NCI-H526 treated with DMSO at 0.1 percent for 48 hours (cell line): ENCODE data around the gene ARMH3.

Experiments used
- DNase-seq: peaks from one replicate; lab custom pipeline; 2025; lab: John Stamatoyannopoulos, UW

ARMH3 gene

DNA sequence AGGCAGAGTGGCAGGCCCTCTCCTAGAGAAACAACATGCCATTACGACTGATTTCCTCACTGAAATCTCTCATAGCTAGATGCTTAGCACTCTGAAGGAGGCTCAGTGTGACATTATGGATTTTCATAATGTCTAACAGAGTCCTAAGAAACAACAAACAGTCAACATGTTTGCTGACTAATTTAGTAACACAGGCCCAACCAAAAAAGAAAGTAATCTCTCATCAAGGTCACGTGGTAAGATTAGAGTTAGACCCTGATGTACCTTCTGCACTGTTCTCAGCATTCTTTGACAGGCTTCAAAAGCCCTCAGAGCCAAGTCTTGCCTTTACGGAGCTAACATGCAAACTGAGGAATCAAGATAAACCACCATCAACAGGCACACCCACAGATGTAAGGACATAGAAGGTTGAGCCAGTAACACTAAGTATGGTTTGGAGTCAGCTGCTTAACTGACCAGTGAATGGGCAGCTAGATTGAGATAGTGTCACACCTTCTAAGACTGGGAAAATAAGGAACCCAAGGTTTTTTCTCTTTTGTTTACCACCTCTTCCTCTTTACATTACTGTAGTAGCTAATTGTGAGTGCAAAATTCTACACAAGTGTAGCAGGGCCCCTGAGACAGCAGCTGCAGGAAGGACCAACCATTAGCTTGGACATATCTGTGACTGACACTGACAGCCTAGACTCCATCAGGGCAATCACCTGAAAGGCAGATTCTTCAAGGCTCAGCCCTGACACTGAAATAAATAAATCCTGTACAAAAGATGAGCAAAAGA lies 197.1 kb downstream of the ARMH3 start:
- no peak for DNase-seq

DNA sequence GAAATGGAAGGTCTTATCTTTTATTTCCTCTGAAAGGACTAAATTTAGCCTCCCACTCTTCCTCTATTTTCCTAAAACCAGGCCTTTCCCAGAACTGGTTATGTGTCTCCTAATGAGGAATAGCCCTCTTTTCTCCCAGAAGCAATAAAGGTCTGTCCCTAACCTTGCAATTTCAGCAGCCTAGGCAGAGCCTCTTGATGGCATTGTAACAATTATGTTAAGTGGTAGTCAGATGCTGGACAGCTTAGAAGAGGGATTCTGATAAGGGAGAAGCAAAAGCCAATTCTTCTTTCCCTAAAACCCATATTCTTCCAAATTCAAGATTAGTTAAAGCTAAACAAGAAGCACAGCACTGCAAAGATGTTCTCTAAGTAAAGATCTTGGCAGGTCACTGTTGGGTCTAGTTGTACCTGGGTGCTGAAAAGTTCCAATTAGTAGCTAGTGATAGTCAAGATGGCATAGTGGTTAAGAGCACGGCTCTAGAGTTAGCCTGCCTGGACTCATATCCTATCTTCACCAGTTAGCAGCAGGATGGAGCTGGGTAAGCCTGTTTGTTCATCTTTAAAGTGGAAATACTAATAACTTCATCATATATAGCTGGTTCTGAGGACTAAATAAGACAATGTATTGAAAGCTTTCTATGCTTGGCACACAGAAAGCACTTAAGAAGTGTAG lies 198.0 kb downstream of the ARMH3 start:
- no peak for DNase-seq

DNA sequence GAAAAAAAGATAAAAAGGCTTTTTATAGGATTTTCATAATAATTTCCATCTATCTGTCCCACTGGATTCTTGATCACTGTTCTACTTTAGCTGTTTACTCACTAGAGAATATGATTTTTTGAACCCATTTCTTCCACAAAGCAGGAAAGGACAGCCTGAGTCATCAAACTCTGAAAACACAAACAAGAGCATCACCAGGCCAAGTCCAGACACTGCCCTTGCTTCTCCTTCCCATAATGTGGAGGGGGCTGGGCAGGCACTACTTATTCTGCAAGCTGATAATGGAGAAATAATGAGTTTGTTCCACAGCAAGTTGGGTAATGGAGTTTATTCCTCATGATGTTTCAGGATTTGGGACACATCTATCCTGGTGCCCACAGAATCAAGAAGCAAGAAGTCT lies 199.3 kb downstream of the ARMH3 start:
- no peak for DNase-seq

DNA sequence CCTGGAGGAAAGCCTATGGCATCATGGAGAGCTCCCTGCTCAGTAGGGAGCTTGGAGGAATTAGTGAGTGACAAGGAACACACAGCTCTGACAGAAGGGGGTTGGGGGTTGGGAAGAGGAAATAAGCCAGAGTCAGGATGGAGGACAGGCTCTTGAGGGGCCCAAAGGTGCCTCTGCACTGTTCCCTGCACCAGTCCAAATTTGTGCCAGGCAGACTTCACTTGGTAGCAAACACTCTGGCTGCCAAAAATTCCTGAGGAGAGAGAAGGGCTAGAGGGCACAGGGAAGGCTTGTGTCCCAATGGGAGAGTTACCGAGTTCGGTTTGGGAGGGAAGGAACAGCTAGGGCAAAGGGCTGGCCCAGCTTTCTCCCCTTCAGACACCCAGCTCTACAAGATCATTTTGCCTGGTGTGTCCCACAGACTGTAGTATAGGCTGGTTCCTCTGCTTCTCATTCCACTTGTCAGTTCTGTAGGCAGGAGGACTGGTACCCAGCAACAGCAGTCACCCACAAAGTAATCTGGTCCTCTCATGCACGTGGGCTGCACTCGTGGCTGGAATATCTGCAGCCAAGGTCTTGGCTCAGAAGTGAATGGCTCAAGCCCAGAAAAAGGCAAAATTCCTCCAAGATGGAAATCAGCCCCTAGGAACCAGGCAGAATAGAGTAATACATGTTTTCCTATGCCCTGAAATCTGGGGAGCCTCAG lies 204.4 kb downstream of the ARMH3 start:
- no peak for DNase-seq

DNA sequence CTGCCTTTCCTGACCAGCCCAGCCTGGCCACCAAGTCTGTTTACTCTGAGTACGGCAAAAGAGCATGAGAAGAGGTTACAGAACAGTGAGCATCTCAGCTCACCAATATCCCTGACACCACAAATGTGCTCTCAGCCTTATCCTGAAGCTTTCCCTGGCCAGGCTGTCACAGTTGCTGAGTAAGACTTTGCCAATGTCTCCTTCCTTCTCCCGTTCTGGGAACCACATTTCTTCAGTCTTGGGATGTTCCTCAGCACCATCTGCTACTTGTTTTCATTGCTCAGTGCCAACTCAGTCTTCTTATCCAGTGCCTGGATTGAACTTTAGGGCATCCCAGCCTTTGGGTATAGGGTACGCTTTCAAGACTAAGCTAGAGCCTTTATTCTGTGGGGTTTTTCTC lies 205.2 kb downstream of the ARMH3 start:
- no peak for DNase-seq

DNA sequence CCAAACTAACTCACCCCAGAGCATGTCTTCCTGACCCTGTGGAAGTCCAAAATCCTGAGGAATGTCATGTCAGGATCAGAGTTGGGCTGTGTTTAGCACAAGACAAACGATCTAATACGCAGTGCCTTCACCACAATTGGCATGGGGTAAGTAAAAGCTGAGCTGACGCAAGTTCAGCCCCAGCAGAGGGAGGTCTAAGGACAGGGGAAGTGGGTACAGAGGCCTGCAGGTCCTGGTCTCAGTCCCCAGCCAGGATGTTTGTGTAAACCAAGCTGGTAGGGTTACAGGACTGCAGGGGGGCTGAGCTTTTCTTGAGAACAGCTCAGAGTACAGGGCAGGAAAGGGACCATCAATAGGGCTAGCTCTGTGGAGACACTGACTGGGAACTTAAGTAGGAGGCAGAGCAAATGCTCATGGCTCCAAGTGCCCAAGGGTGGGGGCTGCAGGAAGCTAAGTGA lies 207.1 kb downstream of the ARMH3 start:
- DNase-seq, result no peak

DNA sequence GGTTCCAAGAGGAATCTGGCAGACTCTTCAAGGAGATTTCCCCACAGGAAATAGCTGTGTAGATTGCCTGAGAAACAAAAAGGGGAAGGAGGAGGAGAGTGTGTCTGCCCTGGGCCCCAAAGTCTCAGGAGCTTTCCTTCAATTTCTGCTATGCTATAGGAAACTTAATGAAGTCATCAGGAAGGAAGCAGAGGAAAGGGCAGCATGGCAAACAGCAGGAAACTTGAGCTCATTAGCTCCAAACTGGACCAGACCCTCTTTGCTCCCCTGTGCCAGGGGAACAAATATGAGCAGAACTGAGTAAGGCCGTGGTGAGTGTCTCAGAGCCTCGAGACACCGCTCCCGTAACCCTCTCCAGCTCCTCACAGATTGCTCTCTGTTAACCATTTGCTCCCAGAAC lies 207.6 kb downstream of the ARMH3 start:
- no peak for DNase-seq

DNA sequence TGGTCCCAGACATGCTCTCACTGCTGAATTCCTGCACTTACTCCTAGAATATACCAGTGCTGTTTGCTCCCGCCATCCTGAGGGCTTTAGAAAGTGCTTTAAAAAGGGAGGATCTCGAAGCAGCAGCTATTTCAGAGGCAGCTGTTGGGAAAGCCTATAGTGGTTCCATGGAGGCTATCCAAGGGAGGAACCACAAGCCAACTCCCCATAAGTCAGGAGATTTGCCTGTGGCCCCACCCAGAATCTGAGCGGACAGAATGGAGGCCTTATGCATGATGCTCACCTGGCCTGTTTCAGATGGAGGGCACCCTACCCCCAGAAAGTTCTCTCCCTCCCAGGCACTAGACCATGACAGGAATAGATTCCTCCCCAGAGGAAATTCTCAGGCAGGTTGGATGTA lies 210.1 kb downstream of the ARMH3 start:
- no peak for DNase-seq

DNA sequence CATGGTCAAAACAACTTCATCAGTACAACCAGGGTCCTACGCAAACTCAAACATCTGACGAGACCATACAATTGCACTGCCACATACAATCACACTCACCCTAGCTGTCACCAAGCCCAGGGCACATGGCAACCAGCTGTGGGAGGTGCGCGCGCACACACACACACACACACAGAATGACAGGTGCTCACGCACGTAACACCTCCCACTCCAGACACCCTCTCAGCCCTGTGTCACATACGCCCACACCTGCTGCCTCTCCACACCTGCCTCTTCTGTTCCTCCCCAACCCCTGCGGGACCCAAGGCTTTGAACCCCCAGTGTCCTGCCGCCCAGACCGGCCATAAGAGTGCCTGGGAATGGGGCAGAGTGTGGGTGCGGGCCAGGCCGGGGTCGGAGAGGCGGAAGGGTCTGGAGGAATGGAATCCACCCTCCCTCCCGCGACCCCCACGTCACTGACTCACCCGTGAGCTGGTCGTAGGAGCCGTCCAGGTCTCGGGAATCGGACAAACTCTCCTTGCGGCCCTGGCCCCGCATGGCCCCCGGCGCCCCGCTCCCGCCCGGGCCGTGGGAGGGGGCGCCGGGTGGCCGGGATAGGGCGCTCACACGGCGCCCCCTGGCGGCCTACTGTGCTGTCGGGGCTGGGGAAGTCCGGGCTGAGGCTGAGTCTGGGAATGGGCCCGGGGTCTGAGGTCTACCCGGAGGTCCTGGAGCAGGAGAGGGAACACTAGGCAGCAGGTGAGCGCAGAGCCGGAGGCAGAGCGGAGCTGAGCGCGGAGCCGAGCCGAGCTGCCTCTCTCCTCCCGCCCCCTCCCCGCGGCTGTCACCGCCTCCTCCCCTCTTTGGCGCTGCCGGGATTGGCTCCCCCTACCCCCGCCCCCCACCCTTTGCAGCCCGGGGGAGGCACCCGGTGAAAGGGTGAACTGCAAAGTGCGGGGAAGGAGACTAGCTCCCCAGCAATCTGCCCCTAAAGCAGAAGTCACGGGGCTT lies 212.6 kb downstream of the ARMH3 start, which contains the start of gene KCNIP2:
TSS of gene KCNIP2 (minus strand) at position 769 of the 990 bp plus-strand sequence. CDS start at position 537, 232 bp downstream.
- peak; percentile 34 for DNase-seq

DNA sequence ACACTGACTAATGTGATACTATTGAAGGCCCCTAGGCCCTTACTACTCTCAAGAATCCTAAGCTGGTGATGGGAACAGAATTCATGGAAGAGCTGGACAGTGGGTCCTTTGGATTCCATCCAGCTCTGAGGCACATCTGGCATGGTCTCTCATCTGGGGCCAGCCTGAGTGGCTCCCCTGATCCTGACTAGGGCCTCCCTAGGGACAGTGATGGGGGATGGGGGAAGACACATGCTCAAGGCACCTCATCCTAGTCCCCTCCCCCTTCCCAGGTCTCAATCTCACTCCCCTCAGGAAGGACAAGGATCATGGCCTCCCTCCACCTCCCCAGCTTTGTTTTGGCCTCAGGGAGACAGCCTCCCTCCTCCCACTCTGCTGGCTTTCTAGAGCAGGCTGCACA lies 214.1 kb downstream of the ARMH3 start:
- DNase-seq, result no peak

DNA sequence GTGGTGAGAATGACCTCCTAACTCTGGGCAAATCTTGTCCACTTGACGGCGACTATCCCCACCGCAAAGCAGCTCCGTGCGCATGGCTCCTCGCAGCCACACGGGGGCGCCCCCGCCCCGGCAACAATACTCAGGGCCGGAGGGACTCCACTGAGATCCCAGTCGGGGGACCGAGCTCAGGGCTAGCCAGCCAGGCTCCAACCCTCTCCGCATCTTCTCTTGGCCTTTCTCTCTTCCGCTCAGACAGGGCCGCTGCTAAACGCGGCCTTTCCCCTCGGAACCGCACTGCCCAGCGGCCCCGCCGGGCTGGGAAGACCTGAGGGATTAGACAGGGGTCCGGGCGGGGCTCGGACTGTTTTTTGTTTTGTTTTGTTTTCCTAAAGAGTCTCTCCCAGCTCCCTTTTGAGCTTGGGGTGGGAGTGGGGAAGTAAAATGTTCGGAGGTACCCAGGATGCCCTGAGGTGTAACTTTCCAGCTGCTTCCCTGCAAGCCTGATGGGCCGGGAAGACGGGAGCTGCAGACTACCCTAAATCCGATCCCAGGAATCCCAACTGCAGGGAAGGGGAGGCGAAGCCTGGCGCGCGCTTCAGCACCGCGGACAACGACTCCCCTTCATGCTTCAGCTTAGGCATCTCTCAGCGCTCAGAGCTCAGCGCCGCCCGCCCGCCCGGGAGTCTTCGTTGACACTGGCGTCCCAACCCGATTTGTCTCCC lies 215.1 kb downstream of the ARMH3 start:
- peak; percentile 35 for DNase-seq

DNA sequence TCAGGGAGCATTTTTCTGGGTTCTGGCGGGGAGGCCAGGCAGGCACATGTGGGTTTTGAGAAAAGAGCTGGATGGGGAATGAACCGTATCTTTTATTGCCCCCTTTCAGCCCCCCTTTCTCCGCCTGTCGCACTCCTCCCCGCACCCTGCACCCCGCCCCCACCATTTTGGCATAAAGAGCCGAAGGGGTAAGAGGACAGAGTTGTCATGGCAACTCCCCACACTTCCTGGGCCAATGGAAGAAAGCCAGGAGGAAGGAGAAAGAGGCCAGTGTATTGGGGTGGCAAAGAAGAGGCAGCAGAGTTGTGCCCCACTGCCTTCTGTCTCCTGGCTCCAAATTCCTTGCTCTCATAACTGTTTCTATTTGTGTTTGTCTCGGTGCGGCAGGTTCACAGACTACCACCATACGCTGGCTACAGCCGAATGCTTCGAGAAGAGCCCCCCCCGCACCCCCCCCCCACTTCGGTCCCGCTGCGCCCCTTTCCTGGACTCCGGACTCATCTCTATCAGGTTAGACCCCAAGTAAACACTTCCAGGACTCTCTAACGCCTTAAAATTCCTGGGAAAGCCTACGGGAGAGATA lies 215.8 kb downstream of the ARMH3 start:
- no peak for DNase-seq

DNA sequence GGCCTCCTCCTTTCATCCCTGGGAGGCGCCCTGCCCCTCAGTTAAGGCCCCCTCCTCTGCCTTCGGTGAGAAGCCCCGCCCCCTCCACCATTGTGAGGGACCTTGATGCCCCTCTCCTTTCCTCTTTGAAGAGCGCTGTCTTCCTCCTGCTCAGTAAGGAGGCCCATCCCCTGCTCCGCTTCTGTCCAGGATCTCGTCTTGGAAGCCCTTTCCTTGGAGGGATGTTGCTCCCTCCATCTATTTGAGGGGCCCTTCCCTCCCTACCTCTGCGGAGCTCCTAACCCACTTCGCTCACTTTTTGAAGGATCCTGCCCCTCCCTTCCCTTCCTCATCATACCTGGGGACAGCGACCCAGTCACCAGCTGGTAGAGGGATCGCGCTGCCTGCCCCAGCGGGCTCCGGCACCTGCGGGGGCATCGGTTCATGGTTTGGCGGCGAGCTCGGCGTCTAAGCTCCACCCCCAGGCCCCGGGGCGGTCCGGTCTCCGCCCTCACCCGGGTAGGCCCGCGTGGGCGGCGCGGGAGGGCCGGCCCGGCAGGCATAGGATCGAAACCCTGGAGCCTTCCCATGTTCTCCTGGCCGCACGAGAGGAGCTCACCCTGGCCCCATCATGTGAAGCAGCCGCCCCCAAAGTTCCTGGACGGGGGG lies 216.4 kb downstream of the ARMH3 start:
- peak; percentile 11 for DNase-seq

DNA sequence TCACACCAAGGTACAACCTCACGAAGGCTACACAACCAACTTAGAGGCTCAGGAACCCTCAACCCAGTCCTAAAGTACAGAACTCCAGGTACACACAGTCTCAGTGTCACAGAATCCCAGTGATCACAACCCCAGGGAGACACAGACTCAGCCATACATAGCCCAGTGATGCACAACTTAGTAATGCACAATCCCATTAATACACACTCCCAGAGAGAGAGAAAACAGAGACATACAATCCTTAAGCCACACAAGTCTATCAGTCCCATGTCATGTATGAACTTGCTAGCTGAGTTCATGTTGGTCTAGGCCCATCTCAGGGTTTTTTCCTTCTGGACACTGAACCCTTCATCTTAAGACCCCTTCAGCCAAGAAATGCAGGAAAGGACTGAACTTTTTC lies 217.0 kb downstream of the ARMH3 start:
- DNase-seq, result no peak

DNA sequence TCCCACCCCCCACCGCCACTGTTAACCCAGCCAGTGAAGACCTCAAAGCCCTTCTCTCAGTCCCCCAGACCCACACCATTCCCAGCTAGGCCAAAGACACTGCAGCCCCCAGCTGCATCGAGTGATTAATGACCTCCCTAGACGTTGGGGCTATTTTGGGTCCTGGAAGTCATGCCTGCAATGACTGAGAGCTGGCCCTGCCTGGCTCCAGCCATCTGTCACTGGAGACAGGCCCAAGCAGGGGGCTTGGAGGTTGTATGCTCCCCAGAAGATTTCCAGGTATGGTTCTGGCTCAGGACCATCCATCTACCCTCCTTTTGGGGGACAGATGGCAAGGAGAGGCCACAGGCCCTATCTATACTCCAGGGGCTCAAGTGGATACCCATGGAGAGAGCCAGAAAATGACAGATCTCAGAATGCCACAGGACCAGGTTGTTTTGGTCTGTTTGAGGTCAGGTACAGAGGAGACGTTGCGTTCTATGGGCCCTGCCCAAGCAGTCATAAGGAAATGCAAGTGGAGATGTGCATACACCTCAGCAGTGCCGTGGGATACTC lies 217.5 kb downstream of the ARMH3 start:
- no peak for DNase-seq

DNA sequence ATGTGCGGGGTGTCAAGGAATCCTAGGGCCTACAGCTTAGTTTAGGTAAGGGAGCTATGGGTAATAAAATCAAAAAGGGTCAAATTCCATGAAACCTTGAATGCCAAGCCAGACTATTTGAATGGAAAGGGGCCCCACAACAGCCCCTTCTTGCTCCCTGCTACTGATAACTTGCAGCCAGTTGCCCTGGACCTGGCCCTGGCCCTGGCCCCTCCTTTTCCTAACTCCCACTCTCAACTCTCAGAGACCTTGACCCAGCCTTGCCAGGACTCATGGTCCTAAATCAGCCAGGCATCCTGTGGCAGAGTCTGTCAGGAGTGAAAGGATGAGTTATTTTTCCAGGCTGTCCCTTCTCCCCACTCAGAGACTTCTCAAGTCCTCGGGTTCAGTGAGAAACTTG lies 218.2 kb downstream of the ARMH3 start:
- DNase-seq, result no peak

DNA sequence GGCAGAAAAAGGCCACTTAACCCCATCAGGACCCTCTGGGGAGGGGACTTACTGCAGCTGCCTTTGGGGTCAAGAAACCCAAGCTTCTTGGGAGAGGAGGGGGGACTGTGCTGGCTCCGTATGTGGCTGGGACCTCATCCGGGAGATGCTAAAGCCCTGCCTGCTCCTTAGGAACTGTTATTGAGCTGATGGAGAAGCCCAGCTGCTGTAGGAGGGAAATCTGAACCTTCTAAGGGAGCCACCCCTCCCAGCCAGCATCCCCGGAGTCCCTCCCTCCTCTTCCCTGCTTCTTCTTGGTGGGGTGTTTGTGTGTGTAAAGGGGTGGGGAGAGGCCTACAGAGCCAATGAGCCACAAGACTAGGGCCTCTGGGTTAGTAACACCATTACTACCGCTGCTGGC lies 220.6 kb downstream of the ARMH3 start:
- DNase-seq, result no peak

DNA sequence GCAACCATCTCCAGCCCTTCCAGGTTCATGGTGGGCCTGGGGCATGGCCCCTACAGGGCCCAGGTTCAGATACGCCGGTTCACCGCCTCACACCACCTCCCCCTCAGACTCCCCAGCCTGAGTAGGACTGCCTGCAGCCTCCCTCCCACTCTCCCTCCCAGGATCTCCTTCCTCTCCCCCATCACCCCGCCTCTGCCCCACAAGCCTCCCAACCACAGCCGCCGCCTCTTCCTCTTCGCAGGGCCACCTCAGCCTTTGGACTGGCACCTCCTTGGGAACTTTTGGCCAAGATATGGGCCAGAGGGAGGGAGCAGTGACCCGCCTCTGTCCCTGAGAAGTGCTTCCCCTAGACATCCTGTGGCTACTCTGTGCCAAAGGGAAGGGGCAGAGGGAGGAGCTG lies 221.6 kb downstream of the ARMH3 start:
- no peak for DNase-seq

DNA sequence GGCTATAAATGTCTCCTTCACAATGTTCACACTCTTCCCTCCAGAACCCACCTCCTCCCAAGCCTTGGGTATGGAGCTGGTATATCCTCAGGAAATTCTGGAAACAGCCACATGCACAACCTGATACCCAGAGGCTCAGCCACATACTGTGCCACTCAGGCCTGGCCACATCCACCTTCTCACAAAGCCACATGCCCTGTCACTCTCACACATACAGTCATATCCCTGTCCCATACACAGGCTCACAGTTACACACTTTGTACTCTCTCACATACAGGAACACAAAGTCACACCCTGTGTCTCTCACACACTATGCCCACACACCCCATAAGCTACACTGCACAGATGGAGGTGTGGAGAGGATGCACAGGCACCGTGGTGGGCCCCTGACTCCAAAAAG lies 222.5 kb downstream of the ARMH3 start:
- no peak for DNase-seq

DNA sequence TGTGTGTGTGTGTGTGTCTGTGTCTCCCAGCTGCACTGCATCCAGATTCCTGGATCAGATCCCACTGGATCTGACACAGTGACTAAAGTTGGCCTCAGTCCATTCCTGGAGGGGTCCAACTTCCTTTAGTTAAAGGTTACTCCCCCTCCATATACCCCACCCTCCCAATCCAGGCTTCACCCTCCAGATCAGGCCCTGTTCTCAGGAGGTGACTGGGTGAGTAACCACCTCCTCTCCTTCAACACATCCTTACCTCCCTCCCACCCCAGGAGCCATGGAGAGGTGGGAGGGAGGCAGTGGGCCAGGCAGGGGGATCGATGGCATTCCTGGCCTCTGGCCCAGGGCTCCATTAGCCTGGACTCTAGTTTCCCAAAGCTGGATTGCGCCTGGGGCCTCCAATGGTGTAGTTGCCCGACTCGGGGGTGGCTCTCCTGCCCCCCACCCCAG lies 223.6 kb downstream of the ARMH3 start:
- DNase-seq, result no peak
